NCI-H748 (cell line): ENCODE results near the gene WNT8A.
"Not testable (repeated sequence)": the region's sequence is repeated elsewhere in the genome, so short reads cannot be mapped to it uniquely, and the experiment has no call there.

Experiments used
- DNase-seq: peaks from one replicate; lab custom pipeline; 2025; ENCODE audit not compliant: unreplicated experiment; lab: John Stamatoyannopoulos, UW

The WNT8A gene, protein sequence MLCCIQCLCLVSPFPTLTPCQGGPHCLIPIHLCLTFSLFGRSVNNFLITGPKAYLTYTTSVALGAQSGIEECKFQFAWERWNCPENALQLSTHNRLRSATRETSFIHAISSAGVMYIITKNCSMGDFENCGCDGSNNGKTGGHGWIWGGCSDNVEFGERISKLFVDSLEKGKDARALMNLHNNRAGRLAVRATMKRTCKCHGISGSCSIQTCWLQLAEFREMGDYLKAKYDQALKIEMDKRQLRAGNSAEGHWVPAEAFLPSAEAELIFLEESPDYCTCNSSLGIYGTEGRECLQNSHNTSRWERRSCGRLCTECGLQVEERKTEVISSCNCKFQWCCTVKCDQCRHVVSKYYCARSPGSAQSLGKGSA

DNA sequence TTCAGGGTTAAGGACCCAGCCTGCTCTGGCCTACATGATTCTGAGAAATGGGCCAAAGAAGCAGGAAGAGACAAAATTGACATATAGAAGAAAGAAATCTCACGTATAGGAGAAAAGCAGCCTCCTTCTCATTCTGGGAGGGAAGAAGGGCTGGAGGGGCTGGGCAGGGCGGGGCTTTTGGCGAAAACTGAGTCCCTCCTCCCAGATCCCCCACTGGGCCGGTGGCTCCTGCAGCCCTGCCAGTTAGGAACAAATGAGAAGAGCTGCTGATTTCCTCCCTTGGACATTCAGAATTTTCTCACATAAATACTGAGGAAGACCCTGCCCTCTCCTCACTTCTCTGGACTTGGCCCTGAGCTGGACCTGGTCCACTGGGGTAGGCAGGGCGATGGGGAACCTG lies at the start of gene WNT8A:
WNT8A (plus strand) TSS at position 332 of the 400 bp plus-strand sequence. CDS start 95 bp downstream, outside the sequence.
- no peak for DNase-seq

DNA sequence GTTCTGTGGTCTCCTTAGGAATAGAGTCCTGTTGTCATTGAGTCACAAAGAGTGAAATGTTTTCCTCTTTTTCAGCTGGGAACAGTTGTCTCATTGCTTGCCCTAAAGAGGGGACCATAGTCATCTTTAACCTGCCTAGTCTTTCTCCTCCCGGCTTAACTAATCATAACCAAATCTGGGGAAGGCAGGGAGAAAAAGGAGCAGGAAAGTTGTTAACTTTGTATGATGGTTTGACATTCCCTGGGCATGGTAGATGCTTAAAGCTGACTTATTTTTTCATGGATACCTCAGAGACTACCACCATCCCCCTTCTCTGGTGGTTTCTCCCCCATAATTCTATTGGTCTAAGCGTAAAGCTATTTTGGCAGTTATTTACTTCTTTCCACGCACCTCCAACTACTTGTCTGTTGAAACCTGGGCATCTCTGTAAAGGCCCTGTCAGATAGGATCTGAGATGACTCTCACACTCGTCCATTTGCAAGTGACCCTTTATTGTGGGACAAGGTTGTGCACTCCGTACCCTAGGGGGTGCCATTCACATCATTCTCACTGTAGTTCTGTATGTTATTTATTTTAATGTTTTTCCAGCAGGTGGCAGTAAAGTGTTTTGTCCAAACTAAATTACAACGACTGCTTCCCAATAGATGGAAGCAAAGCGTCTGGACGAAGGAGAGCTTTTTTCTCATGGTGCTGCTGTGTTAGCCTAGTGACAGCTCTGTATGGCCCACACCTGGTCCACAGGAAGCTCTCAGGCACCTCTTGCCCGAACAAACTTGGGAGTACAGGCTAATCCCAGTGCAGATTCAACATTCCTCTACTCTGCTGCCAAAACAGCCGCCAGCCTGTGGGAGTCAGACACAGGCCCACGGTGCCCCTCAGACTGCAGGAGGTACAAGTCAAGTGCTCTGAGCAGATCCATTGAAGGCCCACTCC lies 48.0 kb upstream of the WNT8A start:
- peak; percentile 91 for DNase-seq

DNA sequence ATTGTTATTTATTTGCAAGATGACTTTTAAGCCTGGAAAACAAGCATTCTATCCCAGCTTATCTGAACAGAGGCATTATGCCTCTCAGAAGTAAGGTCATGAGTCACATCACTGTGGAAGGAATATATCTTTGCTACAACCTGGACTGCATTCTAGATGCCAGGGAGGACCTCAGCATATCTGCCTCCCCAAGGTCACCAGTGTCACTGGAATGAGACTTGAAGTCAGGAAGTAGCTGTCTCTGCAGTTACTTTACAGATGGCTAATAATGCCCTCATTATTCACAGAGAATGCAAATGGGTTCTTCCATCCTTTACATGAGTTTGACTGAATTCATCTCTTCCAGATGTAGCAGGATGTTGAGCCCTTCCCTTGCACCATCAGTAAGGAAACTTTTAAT lies 46.6 kb upstream of the WNT8A start:
- DNase-seq: no peak

DNA sequence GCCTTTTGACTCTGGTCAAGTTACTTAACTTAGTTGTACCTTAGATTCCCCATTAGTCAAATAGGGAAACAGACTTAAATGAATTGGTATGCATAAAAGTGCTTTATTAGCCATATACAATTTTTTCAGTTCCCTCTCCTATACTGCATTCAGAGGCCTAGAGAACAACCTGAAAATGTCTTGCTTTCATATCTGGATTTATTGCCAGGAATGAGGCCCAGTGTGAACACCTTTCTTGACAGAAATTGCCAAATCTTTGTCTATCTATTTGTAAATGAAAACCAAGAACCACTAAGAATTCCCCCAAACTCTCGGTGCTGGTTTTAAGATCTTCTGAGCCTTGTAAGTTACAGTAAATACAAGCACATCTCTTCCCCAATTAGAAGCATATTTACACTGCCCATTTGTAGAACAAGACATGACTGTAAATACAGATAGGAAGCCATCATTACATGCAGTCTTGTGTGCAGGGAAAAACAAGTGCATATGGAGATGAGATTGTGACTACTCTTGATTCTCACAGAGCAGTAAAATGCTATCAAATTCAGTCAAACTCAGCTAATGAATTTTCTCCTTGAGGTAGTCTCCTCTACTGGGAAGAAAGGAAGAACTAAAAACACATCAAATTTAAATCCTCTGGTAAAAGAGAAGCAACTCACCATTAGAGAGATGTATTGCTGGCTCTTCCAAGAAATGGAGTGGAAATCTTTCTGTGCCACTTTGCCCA lies 45.8 kb upstream of the WNT8A start:
- no peak for DNase-seq

DNA sequence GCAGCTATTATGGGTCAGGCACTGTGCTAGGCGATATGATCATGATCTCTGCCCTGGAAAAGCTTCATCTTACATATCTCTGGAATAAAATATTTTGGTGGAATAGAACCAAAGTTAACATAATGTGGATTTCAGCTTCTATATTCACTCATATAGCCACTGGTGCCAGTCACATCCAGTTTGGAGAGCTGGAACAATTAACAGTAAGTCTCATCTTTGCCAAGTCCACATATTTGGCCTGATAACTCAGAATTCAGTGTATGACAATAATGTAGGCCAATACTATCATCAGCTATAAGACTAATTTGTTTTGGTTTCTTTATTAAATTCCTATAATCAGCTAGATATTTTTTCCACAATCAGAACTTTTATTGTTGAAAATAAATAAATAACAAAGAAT lies 45.0 kb upstream of the WNT8A start:
- no peak for DNase-seq

DNA sequence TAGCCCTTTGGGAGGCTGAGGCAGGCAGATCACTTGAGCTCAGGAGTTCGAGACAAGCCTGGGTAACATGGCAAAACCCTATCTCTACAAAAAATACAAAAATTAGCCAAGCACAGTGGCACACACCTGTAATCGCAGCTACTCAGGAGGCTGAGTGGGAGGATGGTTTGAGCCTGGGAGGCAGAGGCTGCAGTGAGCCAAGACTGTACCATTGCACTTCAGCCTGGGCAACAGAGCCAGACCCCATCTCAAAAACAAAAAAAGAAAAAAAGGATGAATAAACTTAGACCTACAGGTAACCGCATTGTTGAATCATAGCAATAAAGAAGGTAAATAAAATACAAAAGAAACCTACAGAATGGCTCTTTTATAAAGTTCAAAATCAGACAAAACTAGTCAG lies 38.5 kb upstream of the WNT8A start:
- not testable (repeated sequence) for DNase-seq

DNA sequence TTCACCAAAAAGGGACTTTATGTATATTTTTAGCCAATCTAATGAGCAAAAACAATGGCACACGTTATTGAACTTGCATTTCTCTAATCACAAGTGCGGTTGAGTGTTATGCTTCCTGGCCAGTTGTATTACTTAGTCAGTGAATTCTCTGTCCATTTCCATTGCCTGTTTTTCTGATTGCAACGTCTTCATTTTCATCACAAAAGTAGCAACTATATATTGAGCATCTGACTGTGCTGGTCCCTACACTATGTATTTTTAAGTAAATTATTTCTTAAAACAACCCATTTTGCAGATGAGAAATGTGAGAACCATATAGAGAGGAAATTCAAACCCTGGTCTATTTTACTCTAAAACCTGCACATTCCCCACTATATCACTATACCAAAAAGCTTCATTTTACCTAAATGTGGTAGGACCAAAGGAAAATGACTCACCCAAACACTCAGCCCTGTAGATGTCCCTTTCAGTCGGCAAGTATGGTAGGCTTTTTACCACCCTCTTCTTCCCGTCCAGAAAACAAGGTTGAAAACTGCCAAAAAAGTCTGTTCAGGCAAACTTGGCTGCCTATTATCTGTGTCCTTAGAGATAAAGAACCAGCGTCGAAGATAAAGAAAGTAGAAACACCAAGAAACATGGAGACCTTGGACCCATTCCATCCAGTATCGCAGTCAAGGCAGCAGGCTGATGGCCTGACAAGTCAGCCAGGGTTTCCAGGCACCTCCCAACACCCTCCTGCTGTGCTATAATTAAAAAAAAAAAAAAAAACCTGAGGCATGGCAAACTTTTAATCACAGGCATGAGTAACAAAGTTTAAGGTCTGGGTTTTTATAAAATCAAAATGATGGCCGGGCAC lies 32.2 kb upstream of the WNT8A start:
- no peak for DNase-seq

DNA sequence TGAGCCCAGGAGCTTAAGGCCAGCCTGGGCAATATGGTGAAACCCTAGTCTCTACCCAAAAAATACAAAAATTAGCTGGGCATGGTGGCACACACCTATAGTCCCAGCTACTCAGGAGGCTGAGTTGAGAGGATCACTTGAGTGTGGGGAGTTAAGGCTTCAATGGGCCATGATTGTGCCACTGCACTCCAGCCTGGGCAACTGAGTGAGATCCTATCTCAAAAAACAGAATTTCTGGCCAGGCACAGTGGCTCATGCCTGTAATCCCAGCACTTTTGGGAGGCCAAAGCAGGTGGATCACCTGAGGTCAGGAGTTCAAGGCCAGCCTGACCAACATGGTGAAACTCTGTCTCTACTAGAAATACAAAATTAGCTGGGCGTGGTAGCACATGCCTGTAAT lies 31.1 kb upstream of the WNT8A start:
- not testable (repeated sequence) for DNase-seq

DNA sequence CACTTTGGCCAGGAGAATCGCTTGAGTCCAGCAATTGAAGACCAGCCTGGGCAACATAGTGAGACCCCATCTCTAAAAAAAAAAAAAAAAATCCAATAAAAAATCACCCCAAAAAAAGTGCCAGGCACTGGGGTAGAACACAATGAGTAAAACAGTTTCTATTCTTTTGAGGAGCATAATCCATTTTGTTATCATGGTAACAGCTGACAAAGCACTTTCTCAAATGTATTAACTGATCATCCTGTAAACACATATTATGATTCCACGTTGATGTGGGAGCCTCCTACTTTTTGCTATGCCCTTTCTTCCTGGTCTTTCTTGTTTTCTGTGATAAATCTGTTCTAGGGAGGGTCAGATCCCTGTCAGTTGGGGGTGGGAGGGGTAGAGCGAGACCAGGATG lies 30.3 kb upstream of the WNT8A start:
- DNase-seq: no peak

DNA sequence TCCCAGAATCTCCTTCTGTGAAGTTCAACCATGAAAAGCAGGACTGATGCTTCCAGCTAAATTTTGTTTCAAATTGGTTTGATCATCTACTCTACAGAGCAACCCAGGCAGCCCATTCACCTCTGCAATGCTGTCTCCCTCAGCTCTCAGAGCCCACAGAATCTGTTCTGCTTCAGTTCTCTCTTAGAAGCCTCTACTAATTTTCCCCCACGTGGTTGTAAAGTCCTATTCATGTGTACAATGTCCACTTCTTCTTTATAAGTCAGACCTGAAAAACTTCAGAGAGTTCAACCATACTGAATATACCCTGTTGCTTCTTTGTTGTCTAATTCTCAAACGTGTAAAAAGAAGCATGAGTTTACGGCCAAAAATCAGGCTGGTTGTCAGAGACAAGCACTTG lies 29.6 kb upstream of the WNT8A start:
- DNase-seq: no peak

DNA sequence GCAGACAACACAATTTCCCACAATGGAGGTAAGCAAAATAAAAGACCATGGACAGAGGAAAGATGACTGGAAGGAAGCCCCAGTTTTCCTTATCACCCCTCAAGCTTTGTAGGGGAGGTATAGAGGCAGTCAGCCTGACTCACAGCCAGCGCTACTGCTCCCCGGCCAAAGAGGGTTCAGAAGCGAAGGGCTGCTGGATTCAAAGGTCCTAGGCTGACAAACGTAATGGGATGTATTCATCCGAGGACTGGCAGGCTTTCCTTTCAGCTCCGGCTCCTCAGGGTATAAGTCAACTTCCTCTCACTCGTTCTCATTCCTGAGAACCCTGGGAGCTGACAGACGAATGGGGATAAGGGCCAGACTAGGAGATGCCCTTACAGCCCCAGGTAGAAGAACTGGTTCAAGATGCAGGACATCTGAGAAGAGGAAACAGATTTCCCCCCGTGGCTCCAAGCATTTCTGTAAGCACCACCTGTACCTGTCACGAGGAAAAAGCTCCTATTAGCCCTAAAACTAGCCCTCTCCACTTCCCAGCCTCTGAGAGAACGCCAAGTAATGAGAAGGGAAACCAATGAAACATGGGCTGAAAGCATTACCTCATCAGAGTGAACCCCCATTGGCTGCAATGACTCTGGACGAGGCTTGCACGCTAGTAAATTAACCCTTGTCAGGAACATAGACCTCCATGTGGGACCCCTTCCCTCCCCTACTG lies 28.8 kb upstream of the WNT8A start:
- DNase-seq: peak; percentile 48

DNA sequence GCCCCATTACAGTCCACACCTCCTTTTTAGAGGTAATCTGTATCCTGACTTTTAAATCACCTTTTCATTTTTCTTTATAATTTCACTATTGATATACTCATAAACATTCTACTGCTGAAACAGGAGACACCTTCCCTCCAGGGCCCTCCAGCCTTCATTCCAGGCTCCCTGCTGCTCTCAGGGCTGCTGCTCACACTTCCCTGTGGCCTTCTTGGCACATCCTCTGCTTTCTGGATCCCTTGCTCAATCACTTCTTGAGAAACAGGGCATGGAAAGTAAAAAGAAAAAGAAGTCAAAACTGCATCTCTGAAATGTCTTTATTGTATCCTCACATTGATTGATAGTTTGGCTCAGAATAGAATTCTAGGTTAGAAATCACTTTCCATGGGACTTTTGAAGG lies 19.3 kb upstream of the WNT8A start:
- no peak for DNase-seq

DNA sequence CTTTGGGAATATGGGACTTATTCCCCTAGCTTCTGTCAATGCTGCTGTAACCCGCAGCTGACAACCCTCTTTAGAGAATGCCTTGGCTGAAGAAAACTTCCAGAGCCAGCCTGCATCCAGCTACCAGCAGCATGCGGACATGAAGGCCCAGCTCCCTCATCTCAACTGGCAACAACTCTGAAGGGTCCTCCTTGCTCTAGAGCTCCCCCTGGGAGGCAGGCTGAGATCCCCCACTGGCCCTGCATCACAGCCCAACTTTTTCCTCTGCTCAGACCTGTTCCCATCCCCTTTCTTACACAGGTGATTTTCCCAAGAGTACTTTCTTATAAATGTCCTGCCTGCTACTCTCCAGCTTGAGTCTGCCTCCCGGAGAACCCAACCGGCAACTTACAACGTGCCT lies 18.7 kb upstream of the WNT8A start:
- DNase-seq: no peak

DNA sequence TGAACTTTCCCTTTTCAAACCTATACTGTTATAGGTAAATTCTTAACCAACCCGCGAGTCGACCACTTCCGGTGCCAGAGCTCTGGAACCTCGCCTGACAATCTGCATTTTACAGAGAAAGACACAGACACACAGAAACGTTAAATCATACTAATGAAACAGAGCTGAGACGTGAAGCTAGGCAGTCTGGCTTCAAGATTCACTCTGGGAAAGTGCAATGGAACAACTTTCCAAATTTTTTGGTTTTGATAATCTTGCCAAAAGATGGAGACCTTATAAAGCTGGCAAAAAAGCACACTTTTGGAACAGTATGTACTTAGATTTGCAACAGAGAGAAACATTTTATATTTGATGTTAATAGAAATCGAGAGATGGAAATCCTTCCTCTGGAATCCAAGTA lies 15.9 kb upstream of the WNT8A start:
- DNase-seq: no peak

DNA sequence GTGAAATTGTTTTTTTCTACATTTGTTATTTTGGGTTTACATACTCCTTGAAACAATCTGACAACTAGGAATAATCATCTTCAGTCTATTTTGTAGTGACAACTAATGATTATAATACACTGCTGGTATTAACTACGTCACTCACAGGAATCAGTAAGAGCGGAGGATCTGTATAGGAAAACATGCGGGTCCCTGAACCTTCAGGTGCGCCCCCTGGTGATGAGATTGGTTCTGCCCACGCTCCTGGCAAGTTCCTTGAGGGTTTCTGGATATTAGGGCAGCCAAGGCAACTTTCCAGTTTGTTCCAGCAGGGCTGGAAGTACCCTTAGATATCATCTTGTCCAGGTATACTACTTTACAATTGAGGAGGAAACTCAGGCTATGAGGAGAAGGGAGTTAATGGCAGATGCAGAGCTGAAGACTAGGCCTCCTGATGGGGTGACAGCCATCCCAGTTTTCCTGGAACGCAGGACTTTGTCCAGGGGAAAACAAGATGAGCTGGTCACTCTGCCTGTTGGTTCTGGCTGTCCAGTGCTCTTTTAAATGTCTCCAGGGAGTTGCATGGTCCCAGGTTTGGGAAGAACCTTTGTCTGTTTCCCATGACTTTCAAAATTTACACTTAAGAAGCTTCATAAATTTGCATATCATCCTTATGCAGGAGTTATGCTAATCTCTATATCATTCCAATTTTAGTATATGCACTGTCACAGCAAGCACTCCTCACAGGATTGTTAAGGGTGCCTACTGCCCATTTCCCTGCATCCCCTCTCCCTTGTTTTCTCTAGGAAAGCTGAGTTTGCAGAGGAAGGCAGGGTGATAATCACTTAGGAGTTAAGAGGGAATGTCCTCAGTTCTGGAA lies 14.9 kb upstream of the WNT8A start:
- DNase-seq: peak; percentile 64

DNA sequence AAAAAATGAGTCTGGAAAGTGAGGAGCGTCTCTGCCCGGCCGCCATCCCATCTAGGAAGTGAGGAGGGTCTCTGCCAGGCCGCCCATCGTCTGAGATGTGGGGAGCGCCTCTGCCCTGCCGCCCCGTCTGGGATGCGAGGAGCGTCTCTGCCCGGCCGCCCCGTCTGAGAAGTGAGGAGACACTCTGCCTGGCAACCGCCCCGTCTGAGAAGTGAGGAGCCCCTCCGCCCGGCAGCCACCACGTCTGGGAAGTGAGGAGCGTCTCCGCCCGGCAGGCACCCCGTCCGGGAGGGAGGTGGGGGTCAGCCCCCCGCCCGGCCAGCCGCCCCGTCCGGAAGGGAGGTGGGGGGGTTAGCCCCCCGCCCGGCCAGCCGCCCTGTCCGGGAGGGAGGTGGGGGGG lies 13.8 kb upstream of the WNT8A start:
- not testable (repeated sequence) for DNase-seq

DNA sequence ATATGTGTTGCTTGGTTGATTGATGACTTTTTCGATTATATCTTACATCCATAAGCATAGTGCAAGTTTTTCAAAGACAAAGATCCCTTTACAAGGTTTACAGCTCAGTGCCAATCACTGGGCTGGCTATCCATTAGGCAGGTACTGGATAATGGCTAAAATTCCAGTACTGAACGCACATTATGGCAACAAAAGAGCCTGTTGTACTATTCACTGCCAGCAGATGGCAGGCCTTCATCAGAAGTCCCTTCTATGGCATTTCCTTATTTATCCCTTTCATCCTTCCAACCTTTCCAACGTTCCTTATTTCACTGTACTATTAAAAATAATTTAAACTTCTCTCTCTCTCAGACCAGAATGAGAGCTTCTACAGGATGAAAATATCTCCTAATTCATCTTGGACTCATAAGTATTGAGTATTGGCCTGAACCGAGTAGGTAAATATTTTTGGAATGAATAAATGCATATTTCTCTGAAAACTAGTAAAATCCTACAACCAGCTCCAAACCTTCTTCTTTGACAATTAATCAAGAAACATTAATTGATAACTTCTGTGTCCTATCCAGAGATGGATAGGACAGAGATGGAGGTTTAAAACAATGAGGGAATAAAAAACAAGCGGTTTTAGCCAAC lies 6.7 kb upstream of the WNT8A start:
- peak; percentile 68 for DNase-seq

DNA sequence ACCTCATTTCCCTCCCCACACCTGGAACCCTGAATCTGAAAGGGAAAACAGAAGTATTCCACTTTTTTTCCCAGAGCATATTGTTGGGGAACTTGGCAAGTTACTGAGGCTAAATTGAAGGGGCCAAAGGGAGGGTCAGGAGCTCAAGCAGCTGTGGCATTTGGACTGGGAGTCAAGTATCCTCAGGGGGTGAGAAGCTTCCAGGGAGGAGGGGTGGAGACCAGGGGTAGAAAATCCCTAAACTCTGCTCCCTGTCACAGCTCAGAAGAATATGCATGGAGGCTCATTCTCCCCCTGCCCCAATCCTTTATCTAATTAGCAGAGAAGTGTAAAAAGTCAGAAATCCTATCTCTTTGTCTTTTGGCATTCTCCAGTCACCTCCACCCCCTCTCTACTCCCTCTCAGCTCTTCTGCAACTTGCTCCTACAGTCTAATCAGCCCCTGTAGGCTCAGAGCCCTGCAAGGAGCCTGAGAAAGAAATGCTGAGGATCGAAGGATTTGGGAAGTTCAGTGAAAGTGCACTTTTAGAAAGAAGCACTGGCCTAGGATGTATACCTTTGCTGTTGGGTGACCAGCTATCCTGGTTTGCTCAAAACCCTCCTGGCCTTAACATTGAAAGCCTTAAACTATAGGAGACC lies 5.7 kb upstream of the WNT8A start:
- no peak for DNase-seq
